Neural cell (in vitro differentiated cells): ENCODE measurements around the gene CD3E. TPM values are rescaled to one million over a fixed set of nuclear protein-coding genes. Genes with fewer than 3 reads are reported as not detected.

Experiments used
- H2AFZ ChIP-seq: fragments of 200-600, 300-800 bp; sonication (generic), shearing (Covaris generic); 2 replicates; pipeline ENCODE4 v1.6.0; 2014; ENCODE audit warnings: low read depth, mild to moderate bottlenecking, antibody characterized with exemption, low read length, moderate library complexity
- H3F3A ChIP-seq: fragments of 200-600 bp; shearing (Covaris generic); 2 replicates; pipeline ENCODE4 v1.6.1; 2016; ENCODE audit warnings: mild to moderate bottlenecking, moderate library complexity, mixed read lengths, antibody characterized with exemption, low read length; ENCODE audit not compliant: insufficient read depth, poor library complexity, severe bottlenecking
- H3K27ac ChIP-seq: fragments of 200-600, 300-800 bp; sonication (generic), shearing (Covaris generic); 2 replicates; pipeline ENCODE4 v1.5.1; 2014; ENCODE audit warnings: mild to moderate bottlenecking, low read length, moderate library complexity
- H3K27me3 ChIP-seq: fragments of 300-800, 200-600 bp; sonication (generic), shearing (Covaris generic); 2 replicates; pipeline ENCODE4 v1.6.0; 2014; ENCODE audit warnings: mild to moderate bottlenecking, low read depth, low read length, moderate library complexity; ENCODE audit not compliant: insufficient read depth
- H3K36me3 ChIP-seq: fragments of 300-800, 200-600 bp; sonication (generic), shearing (Covaris generic); 2 replicates; pipeline ENCODE4 v1.5.1; 2014; ENCODE audit warnings: mild to moderate bottlenecking, antibody characterized with exemption, low read length, moderate library complexity; ENCODE audit not compliant: insufficient read depth
- H3K4me2 ChIP-seq: fragments of 300-800, 200-600 bp; sonication (generic), shearing (Covaris generic); 2 replicates; pipeline ENCODE4 v1.6.0; 2014; ENCODE audit warnings: mild to moderate bottlenecking, low read length
- H3K4me3 ChIP-seq: fragments of 300-800, 200-600 bp; sonication (generic), shearing (Covaris generic); 2 replicates; pipeline ENCODE4 v1.5.1; 2014; ENCODE audit warnings: mild to moderate bottlenecking, low read length, moderate library complexity
- H3K79me2 ChIP-seq: fragments of 200-600 bp; shearing (Covaris generic); replicated peaks from 2 replicates; pipeline ENCODE4 v1.6.0; 2014; ENCODE audit warnings: mild to moderate bottlenecking, low read length, moderate library complexity; ENCODE audit not compliant: insufficient read depth
- H3K9ac ChIP-seq: fragments of 300-800, 200-600 bp; sonication (generic), shearing (Covaris generic); 2 replicates; pipeline ENCODE4 v1.6.1; 2016; ENCODE audit warnings: mild to moderate bottlenecking, low read length, mixed read lengths
- H3K9me2 ChIP-seq: fragments of 200-600 bp; shearing (Covaris generic); 2 replicates; pipeline ENCODE4 v1.6.1; 2016; ENCODE audit warnings: mild to moderate bottlenecking, low read length, mixed read lengths; ENCODE audit not compliant: insufficient read depth
- H3K9me3 ChIP-seq: fragments of 200-600, 300-800 bp; sonication (generic), shearing (Covaris generic); 2 replicates; pipeline ENCODE4 v1.6.1; 2016; ENCODE audit warnings: mild to moderate bottlenecking, mixed run types, low read length, moderate library complexity, mixed read lengths
- H4K20me1 ChIP-seq: fragments of 200-600 bp; shearing (Covaris generic); 2 replicates; pipeline ENCODE4 v1.6.1; 2016; ENCODE audit warnings: mild to moderate bottlenecking, mixed run types; ENCODE audit not compliant: insufficient read depth
- EP300 ChIP-seq: fragments of 450-650 bp; conservative IDR thresholded peaks from 2 replicates; pipeline ENCODE4 v1.6.1; 2014; ENCODE audit warnings: antibody characterized with exemption, mild to moderate bottlenecking, moderate library complexity; ENCODE audit not compliant: poor library complexity, severe bottlenecking
- EZH2 ChIP-seq: fragments of 200-600, 300-800 bp; shearing (Covaris generic), sonication (generic); IDR thresholded peaks from 2 replicates; pipeline ENCODE4 v1.6.1; 2014; ENCODE audit warnings: antibody characterized with exemption, low read length, borderline replicate concordance, mild to moderate bottlenecking; ENCODE audit not compliant: insufficient read depth, poor library complexity, severe bottlenecking
- MXI1 ChIP-seq: fragments of 450-650 bp; conservative IDR thresholded peaks from 2 replicates; pipeline ENCODE4 v1.6.1; 2014; ENCODE audit warnings: antibody characterized with exemption, mild to moderate bottlenecking; ENCODE audit not compliant: poor library complexity, severe bottlenecking
- POLR2AphosphoS5 ChIP-seq: IDR thresholded peaks from 2 replicates; pipeline ENCODE4 v1.6.1; 2012
- RAD21 ChIP-seq: fragments of 450-650 bp; conservative IDR thresholded peaks from 2 replicates; pipeline ENCODE4 v1.6.1; 2014; ENCODE audit warnings: antibody characterized with exemption, mild to moderate bottlenecking, moderate library complexity
- SMC3 ChIP-seq: fragments of 450-650 bp; conservative IDR thresholded peaks from 2 replicates; pipeline ENCODE4 v1.6.1; 2014; ENCODE audit warnings: antibody characterized with exemption, mild to moderate bottlenecking, moderate library complexity; ENCODE audit not compliant: poor library complexity
- TAF1 ChIP-seq: IDR thresholded peaks from 2 replicates; pipeline ENCODE4 v1.6.1; 2012; ENCODE audit warnings: low read depth
- polyA plus RNA-seq: library from polyadenylated mRNA; depleted of rRNA; stranded (reverse); fragments of >200 nt; gene quantifications from 2 replicates; pipeline ENCODE4 v1.2.3, GENCODE V29; 2014
- TF ChIP-seq, protein P1 (sequence below): IDR thresholded peaks from 2 replicates; pipeline ENCODE4 v1.6.1; 2012; ENCODE audit warnings: borderline replicate concordance
- TF ChIP-seq, protein P2 (sequence below): fragments of 450-650 bp; IDR thresholded peaks from 2 replicates; pipeline ENCODE4 v1.5.1; 2014; ENCODE audit warnings: antibody characterized with exemption, mild to moderate bottlenecking, moderate library complexity; ENCODE audit not compliant: poor library complexity, severe bottlenecking

Gene CD3E
- polyA plus RNA-seq, 1 donor from 2014 or later: not detected

DNA sequence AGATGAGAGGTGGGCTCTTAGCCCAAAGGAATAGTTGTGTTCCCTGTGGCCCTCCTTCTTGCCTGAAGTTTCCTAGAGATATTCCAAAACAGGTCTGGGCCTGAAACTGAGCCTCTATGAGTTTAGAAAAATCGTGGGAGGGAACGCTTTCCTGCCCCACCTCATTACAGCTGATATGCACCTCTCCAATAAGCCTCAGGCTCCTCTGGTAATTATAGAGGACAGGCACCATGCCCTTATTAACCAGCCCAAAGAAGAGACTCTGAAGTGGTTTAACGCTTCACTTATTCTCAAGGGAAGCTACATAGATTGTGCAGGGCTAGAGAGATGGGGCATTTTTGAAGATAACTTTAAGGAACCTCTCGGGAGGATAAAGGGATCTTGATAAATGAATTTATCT lies 37.0 kb upstream of the CD3E start:
- Histone ChIP-seq H3K27me3 (peaks cover 4% of the 10 kb centered on the region), H4K20me1 (no peaks in the 10 kb centered on the region), H3K27ac (no peak overlapping the region), H2AFZ (no peak overlapping the region), H3K9me3 (no peaks in the 10 kb centered on the region), H3K36me3 (no peaks in the 10 kb centered on the region), H3K9ac (no peak overlapping the region), H3K79me2 (no peaks in the 10 kb centered on the region), H3K9me2 (no peaks in the 10 kb centered on the region), H3K4me3 (no peak overlapping the region), H3K4me2 (no peak overlapping the region), H3F3A (no peaks in the 10 kb centered on the region)
- no peak for TF ChIP-seq POLR2AphosphoS5

DNA sequence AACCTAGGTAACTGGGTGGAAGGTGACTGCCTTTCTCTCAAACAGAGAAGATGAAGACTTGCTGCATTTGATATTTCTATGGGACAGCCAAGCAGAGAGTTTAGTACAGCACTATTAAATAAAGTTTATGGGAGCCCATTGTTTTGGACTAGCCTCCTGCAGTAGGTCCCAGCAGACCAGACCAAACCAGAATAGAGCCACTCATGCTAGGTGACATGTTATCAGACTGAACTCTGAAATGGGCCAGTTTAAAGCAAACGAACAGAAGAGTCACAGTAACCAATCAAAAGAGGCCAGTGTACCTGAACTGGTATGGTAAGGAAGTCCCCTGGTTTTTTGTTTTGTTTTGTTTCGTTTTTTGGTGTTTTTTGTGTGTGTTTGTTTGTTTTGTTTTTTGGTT lies 32.5 kb upstream of the CD3E start:
- H3K36me3 ChIP-seq: no peaks in the 10 kb centered on the region
- TF ChIP-seq SMC3: no peak
- TF ChIP-seq POLR2AphosphoS5: no peak
- TF ChIP-seq, protein P1, sequence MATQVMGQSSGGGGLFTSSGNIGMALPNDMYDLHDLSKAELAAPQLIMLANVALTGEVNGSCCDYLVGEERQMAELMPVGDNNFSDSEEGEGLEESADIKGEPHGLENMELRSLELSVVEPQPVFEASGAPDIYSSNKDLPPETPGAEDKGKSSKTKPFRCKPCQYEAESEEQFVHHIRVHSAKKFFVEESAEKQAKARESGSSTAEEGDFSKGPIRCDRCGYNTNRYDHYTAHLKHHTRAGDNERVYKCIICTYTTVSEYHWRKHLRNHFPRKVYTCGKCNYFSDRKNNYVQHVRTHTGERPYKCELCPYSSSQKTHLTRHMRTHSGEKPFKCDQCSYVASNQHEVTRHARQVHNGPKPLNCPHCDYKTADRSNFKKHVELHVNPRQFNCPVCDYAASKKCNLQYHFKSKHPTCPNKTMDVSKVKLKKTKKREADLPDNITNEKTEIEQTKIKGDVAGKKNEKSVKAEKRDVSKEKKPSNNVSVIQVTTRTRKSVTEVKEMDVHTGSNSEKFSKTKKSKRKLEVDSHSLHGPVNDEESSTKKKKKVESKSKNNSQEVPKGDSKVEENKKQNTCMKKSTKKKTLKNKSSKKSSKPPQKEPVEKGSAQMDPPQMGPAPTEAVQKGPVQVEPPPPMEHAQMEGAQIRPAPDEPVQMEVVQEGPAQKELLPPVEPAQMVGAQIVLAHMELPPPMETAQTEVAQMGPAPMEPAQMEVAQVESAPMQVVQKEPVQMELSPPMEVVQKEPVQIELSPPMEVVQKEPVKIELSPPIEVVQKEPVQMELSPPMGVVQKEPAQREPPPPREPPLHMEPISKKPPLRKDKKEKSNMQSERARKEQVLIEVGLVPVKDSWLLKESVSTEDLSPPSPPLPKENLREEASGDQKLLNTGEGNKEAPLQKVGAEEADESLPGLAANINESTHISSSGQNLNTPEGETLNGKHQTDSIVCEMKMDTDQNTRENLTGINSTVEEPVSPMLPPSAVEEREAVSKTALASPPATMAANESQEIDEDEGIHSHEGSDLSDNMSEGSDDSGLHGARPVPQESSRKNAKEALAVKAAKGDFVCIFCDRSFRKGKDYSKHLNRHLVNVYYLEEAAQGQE: no peak
- TF ChIP-seq, protein P2, sequence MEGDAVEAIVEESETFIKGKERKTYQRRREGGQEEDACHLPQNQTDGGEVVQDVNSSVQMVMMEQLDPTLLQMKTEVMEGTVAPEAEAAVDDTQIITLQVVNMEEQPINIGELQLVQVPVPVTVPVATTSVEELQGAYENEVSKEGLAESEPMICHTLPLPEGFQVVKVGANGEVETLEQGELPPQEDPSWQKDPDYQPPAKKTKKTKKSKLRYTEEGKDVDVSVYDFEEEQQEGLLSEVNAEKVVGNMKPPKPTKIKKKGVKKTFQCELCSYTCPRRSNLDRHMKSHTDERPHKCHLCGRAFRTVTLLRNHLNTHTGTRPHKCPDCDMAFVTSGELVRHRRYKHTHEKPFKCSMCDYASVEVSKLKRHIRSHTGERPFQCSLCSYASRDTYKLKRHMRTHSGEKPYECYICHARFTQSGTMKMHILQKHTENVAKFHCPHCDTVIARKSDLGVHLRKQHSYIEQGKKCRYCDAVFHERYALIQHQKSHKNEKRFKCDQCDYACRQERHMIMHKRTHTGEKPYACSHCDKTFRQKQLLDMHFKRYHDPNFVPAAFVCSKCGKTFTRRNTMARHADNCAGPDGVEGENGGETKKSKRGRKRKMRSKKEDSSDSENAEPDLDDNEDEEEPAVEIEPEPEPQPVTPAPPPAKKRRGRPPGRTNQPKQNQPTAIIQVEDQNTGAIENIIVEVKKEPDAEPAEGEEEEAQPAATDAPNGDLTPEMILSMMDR: no peak
- H3K9ac ChIP-seq: no peak overlapping the region
- H3K27me3 ChIP-seq: no peaks in the 10 kb centered on the region
- H3K4me3 ChIP-seq: no peak overlapping the region
- H3K27ac ChIP-seq: no peak overlapping the region
- H4K20me1 ChIP-seq: no peaks in the 10 kb centered on the region
- no peak overlapping the region for H3K4me2 ChIP-seq
- H3K9me2 ChIP-seq: no peaks in the 10 kb centered on the region
- no peaks in the 10 kb centered on the region for H3F3A ChIP-seq
- H3K79me2 ChIP-seq: no peaks in the 10 kb centered on the region
- no peaks in the 10 kb centered on the region for H3K9me3 ChIP-seq
- H2AFZ ChIP-seq: no peak overlapping the region

DNA sequence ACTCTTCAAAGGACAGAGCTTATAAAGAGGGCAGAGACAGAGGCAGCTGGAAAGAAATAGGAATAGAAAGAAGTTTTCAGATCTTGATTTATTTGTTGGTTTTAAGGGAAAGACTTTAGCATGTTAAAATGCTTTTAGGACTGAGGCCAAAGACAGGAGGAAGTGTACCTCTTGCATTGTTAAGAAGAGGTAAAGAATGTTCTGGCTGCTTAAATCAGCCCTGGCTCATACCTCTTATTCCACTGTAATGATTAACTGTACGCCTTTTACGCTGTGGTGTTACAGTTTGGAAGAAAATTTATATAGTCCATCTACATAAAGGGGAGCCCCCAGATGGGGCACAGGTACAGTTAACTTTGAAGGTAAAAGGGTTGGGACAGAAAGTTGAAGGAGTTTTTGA lies 30.3 kb upstream of the CD3E start:
- no peaks in the 10 kb centered on the region for H3K9me3 ChIP-seq
- H3K4me2 ChIP-seq: no peak overlapping the region
- TF ChIP-seq EZH2 (no peak), MXI1 (no peak), TAF1 (no peak), SMC3 (no peak), RAD21 (no peak), POLR2AphosphoS5 (no peak), EP300 (no peak)
- TF ChIP-seq, protein P1: no peak
- TF ChIP-seq, protein P2: no peak
- no peaks in the 10 kb centered on the region for H3K79me2 ChIP-seq
- H3K27ac ChIP-seq: no peak overlapping the region
- H4K20me1 ChIP-seq: no peaks in the 10 kb centered on the region
- H3K36me3 ChIP-seq: no peaks in the 10 kb centered on the region
- no peaks in the 10 kb centered on the region for H3F3A ChIP-seq
- no peak overlapping the region for H2AFZ ChIP-seq
- H3K4me3 ChIP-seq: no peak overlapping the region
- no peak overlapping the region for H3K9ac ChIP-seq
- no peaks in the 10 kb centered on the region for H3K27me3 ChIP-seq
- no peaks in the 10 kb centered on the region for H3K9me2 ChIP-seq
